Melanocyte of skin (primary cell): ENCODE data around the gene PHC3. TPM values are rescaled to one million over a fixed set of nuclear protein-coding genes. Genes with fewer than 3 reads are reported as not detected.

Experiments
- small RNA-seq, 2 donors: library from RNA; depleted of rRNA; stranded (forward); fragments of <200 nt; gene quantifications; one replicate each; pipeline ENCODE3, GENCODE V24; 2012
- total RNA-seq, 2 donors: library from RNA; depleted of rRNA; stranded (reverse); fragments of >200 nt; gene quantifications; 2 replicates each; pipeline ENCODE4 v1.2.3, GENCODE V29; 2012

Gene PHC3
- 10 to 100 TPM; 23.3 to 34.8 TPM for total RNA-seq

GRCh38 chr3:170180908-170181885 is at the start of gene PHC3:
Gene PHC3, minus strand, starts transcription at chr3:170181733. Its CDS starts 18 bp downstream, at chr3:170181715.

GRCh38 chr3:170221924-170222646 is 40.6 kb upstream of the PHC3 start, which contains the start of gene PRKCI:
Gene PRKCI, plus strand, starts transcription at chr3:170222424. Its CDS starts 246 bp downstream, at chr3:170222670.

Small RNA genes within 50 kb of the gene (small RNA-seq; reads per million reads assigned to genes)
- gene RNU4-38P (0 reads per million in 2 donors), gene RNU6-315P (0 reads per million in 2 donors)

Other genes starting within 250 kb of the PHC3 start
- gene SEC62, start 214.9 kb downstream of the PHC3 start, total RNA-seq: 10 to 100 TPM; 21.0 to 23.4 TPM
- gene GPR160, start 143.7 kb downstream of the PHC3 start, total RNA-seq: 1 to 10 TPM in 1 of 2 donors, under 1 TPM in 1; 1.00 to 2.1 TPM
- 10 to 100 TPM; 14.1 to 24.6 TPM for gene PRKCI, start 40.7 kb upstream of the PHC3 start, total RNA-seq
- gene SKIL, start 176.0 kb upstream of the PHC3 start, total RNA-seq: 1 to 10 TPM; 4.8 to 8.0 TPM
- gene CLDN11, start 237.1 kb upstream of the PHC3 start, total RNA-seq: 1 to 10 TPM in 1 of 2 donors, under 1 TPM in 1; 0.69 to 1.7 TPM